Liver (tissue), 9 donors: ENCODE results near the gene PSG2. TPM values are rescaled to one million over a fixed set of nuclear protein-coding genes. Genes with fewer than 3 reads are reported as not detected.
A peak's percentile ranks its signal among the peaks of the same experiment; 100 is the strongest.
"Not testable (repeated sequence)": the region's sequence is repeated elsewhere in the genome, so short reads cannot be mapped to it uniquely, and the experiment has no call there.

ENCODE experiments used
- DNase-seq: peaks from one replicate; pipeline ENCODE4 v3.0.0-alpha.2; 2017; ENCODE audit warnings: low spot score
- H3K27ac ChIP-seq, 2 donors: one replicate each; pipeline ENCODE4 v1.7.0; 2013; ENCODE audit warnings: inconsistent platforms in 2 of 2, low read length in 2 of 2, control low read depth in 1 of 2, low read depth in 1 of 2, mild to moderate bottlenecking in 1 of 2
- H3K27me3 ChIP-seq, 4 donors: one replicate each; pipeline versions ENCODE4 v1.6.1 to v1.7.0; 2013; ENCODE audit warnings: low read length in 3 of 4, inconsistent platforms in 1 of 4, mild to moderate bottlenecking in 1 of 4, moderate library complexity in 1 of 4; ENCODE audit not compliant: control insufficient read depth in 4 of 4, insufficient read depth in 4 of 4
- H3K36me3 ChIP-seq, 4 donors: one replicate each; pipeline versions ENCODE4 v1.6.1 to v1.7.0; 2013; ENCODE audit warnings: low read length in 3 of 4, mild to moderate bottlenecking in 3 of 4, low read depth in 1 of 4, moderate library complexity in 1 of 4; ENCODE audit not compliant: control insufficient read depth in 4 of 4, insufficient read depth in 3 of 4
- H3K4me1 ChIP-seq, 4 donors: one replicate each; pipeline versions ENCODE4 v1.6.1 to v1.7.0; 2013; ENCODE audit warnings: low read length in 3 of 4, mild to moderate bottlenecking in 3 of 4, moderate library complexity in 1 of 4; ENCODE audit not compliant: control insufficient read depth in 4 of 4, insufficient read depth in 4 of 4
- H3K4me3 ChIP-seq, 3 donors: one replicate each; pipeline versions ENCODE4 v1.6.1 to v1.7.0; 2013; ENCODE audit warnings: low read length in 3 of 3, control low read depth in 1 of 3, low read depth in 1 of 3, mild to moderate bottlenecking in 1 of 3
- H3K9ac ChIP-seq, 2 donors: one replicate each; pipeline ENCODE4 v1.7.0; 2013; ENCODE audit warnings: low read length in 2 of 2, mild to moderate bottlenecking in 2 of 2, moderate library complexity in 2 of 2, control low read depth in 1 of 2, low read depth in 1 of 2
- H3K9me3 ChIP-seq, 4 donors: one replicate each; pipeline versions ENCODE4 v1.6.1 to v1.7.0; 2013; ENCODE audit warnings: low read length in 3 of 4; ENCODE audit not compliant: control insufficient read depth in 4 of 4
- GABPA ChIP-seq, 2 donors: IDR thresholded peaks in 1 of 2; conservative IDR thresholded peaks in 1 of 2; 2 replicates each; pipeline ENCODE4 v1.6.1; 2016; ENCODE audit warnings: antibody characterized with exemption in 2 of 2, mild to moderate bottlenecking in 1 of 2, moderate library complexity in 1 of 2
- HNF4G ChIP-seq: IDR thresholded peaks from 2 replicates; pipeline ENCODE4 v1.6.1; 2016; ENCODE audit warnings: antibody characterized with exemption
- JUND ChIP-seq, 2 donors: IDR thresholded peaks; 2 replicates each; pipeline ENCODE4 v1.6.1; 2016; ENCODE audit warnings: antibody characterized with exemption in 2 of 2
- NR2F2 ChIP-seq: IDR thresholded peaks from 2 replicates; pipeline ENCODE4 v1.6.1; 2016; ENCODE audit warnings: antibody characterized with exemption
- RXRA ChIP-seq, 2 donors: IDR thresholded peaks; 2 replicates each; pipeline ENCODE4 v1.6.1; 2017 to 2018; ENCODE audit warnings: antibody characterized with exemption in 2 of 2, mild to moderate bottlenecking in 1 of 2
- TAF1 ChIP-seq: conservative IDR thresholded peaks from 2 replicates; pipeline ENCODE4 v1.6.1; 2016; ENCODE audit warnings: antibody characterized with exemption, mild to moderate bottlenecking
- WGBS: extraction: QIAGEN DNeasy Blood & Tissue Kit; methylation state at CpG from one replicate; pipeline ENCODE4 v1.1.7; 2013; 5-methylcytosine and 5-hydroxymethylcytosine counted together
- polyA plus RNA-seq, 2 donors: library from polyadenylated mRNA; stranded (reverse) in 1 of 2; unstranded in 1 of 2; fragments of 200-250 nt in 1 of 2; fragments of >200 nt in 1 of 2; fragmentation: Nextera tagmentation in 1 of 2; extraction: Ambion mirVana in 1 of 2; gene quantifications; one replicate each; pipeline versions ENCODE4 v1.2.1 to v1.2.3, GENCODE V29; 2013 to 2015
- total RNA-seq, 2 donors: library from RNA; depleted of rRNA; stranded (reverse); fragments of >200 nt; gene quantifications; one replicate each; pipeline ENCODE4 v1.2.3, GENCODE V29; 2014
- TF ChIP-seq, protein P1 (sequence below): fragments of 150-350 bp; IDR thresholded peaks from 2 replicates; pipeline ENCODE4 v1.5.1; 2017; ENCODE audit warnings: improper control_type of control experiment, low read depth, low read length; ENCODE audit not compliant: missing input control
- TF ChIP-seq, protein P2 (sequence below): IDR thresholded peaks from 2 replicates; pipeline ENCODE4 v1.6.1; 2016; ENCODE audit warnings: antibody characterized with exemption
- TF ChIP-seq, protein P3 (sequence below): IDR thresholded peaks from 2 replicates; pipeline ENCODE4 v1.6.1; 2016; ENCODE audit warnings: antibody characterized with exemption, mild to moderate bottlenecking
- donor health status: healthy.
- donor health status: healthy.
- donor health status: healthy.
- donor health status: healthy.
- donor health status: healthy.

The PSG2 gene
- total and polyA plus RNA-seq, 4 donors: not detected

DNA sequence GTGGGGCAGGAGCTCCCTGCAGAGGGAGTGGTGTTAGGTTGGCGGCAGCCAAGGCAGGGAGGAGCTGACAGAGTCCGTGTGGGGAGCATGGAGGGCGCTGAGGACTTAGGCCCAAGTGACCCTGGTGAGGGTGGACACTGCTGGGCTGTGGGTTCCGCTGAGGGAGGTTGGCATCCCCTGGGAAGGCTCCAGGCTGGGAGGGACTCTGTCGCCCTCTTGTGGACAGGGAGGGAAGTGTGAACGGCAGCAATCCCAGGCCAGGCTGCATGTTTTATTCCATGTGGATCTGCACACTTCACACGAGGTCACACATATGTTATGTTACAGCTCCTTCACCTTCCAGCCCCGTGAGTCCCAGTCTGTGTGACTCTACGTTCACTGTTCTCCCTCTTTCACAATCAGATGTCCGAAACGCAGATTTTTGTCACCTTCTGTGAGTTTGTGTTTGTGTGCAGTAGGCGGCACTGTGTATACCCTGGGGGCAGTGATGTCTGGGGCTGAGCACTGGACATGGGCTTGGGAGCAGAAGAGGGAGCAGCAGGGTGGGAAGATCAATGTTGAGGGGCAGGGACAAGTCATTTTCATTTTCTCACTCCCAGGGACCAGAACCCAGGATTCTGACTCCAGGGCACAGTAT, 1.8 kb upstream of the PSG2 start:
- WGBS: 53% methylated on average over 12 of the region's 12 CpGs
- not testable (repeated sequence) for H3K9ac ChIP-seq, H3K36me3 ChIP-seq, H3K4me1 ChIP-seq, H3K27me3 ChIP-seq, H3K9me3 ChIP-seq, DNase-seq, H3K4me3 ChIP-seq, H3K27ac ChIP-seq
- TF ChIP-seq, protein P1, sequence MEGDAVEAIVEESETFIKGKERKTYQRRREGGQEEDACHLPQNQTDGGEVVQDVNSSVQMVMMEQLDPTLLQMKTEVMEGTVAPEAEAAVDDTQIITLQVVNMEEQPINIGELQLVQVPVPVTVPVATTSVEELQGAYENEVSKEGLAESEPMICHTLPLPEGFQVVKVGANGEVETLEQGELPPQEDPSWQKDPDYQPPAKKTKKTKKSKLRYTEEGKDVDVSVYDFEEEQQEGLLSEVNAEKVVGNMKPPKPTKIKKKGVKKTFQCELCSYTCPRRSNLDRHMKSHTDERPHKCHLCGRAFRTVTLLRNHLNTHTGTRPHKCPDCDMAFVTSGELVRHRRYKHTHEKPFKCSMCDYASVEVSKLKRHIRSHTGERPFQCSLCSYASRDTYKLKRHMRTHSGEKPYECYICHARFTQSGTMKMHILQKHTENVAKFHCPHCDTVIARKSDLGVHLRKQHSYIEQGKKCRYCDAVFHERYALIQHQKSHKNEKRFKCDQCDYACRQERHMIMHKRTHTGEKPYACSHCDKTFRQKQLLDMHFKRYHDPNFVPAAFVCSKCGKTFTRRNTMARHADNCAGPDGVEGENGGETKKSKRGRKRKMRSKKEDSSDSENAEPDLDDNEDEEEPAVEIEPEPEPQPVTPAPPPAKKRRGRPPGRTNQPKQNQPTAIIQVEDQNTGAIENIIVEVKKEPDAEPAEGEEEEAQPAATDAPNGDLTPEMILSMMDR: peak; percentile 26

DNA sequence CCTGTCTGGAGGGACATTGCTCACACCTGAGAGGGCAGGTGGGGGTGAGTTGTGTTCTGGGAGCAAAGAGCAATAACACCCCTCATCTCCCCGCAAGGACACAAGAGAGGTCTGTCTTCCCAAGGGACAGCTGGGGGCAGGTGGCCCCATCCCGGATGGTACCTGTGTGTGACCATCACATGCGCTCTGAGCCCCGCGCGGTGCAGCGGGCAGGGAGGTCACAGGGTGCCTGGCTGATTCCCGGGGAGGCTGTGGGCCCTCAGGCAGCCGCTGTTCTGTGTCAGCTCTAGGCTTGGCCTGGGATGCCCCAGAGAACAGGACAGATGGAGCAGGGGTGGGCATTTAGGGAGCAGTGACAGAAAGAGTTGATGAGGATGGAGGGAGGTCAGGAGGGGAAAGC, 1.2 kb upstream of the PSG2 start:
- not testable (repeated sequence) for DNase-seq, H3K4me1 ChIP-seq, H3K36me3 ChIP-seq, H3K9ac ChIP-seq, H3K4me3 ChIP-seq, H3K27ac ChIP-seq, H3K9me3 ChIP-seq, H3K27me3 ChIP-seq
- WGBS: 91% methylated on average over 9 of the region's 9 CpGs

DNA sequence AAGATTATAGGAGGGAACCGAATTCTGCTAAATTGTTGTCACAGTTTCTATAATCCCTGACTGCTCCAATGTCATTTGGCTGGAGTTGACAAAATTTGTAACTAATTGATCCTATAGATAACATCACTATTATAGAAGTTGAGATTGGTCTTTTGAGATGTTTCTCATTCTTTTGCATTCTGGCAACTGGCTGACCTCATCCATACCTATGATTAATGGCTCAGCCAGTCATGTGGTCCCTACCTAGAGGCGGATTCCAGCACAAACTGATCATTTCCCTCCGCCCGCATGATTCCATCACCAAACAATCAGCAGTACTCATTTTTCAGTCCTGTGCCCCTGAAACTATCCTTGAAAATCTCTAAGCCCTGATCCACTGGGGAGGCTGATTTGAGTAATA, 4.2 kb downstream of the PSG2 start:
- H3K9ac ChIP-seq: no peak overlapping the region
- WGBS: 86% methylated on average over 4 of the region's 4 CpGs
- no peaks in the 10 kb centered on the region for H3K36me3 ChIP-seq
- H3K4me1 ChIP-seq: no peaks in the 10 kb centered on the region
- no peak overlapping the region for H3K4me3 ChIP-seq
- no peak for TF ChIP-seq GABPA (IDR thresholded peaks at IDR 0.05 in 1 of 2, conservative IDR thresholded peaks at IDR 0.05 in 1 of 2)
- TF ChIP-seq HNF4G: no peak
- TF ChIP-seq RXRA (IDR thresholded peaks at IDR 0.05): no peak
- TF ChIP-seq, protein P1: no peak
- TF ChIP-seq TAF1: no peak
- TF ChIP-seq JUND (IDR thresholded peaks at IDR 0.05): no peak
- TF ChIP-seq, protein P2, sequence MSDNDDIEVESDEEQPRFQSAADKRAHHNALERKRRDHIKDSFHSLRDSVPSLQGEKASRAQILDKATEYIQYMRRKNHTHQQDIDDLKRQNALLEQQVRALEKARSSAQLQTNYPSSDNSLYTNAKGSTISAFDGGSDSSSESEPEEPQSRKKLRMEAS: no peak
- TF ChIP-seq, protein P3, sequence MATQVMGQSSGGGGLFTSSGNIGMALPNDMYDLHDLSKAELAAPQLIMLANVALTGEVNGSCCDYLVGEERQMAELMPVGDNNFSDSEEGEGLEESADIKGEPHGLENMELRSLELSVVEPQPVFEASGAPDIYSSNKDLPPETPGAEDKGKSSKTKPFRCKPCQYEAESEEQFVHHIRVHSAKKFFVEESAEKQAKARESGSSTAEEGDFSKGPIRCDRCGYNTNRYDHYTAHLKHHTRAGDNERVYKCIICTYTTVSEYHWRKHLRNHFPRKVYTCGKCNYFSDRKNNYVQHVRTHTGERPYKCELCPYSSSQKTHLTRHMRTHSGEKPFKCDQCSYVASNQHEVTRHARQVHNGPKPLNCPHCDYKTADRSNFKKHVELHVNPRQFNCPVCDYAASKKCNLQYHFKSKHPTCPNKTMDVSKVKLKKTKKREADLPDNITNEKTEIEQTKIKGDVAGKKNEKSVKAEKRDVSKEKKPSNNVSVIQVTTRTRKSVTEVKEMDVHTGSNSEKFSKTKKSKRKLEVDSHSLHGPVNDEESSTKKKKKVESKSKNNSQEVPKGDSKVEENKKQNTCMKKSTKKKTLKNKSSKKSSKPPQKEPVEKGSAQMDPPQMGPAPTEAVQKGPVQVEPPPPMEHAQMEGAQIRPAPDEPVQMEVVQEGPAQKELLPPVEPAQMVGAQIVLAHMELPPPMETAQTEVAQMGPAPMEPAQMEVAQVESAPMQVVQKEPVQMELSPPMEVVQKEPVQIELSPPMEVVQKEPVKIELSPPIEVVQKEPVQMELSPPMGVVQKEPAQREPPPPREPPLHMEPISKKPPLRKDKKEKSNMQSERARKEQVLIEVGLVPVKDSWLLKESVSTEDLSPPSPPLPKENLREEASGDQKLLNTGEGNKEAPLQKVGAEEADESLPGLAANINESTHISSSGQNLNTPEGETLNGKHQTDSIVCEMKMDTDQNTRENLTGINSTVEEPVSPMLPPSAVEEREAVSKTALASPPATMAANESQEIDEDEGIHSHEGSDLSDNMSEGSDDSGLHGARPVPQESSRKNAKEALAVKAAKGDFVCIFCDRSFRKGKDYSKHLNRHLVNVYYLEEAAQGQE: no peak
- no peak for TF ChIP-seq NR2F2
- DNase-seq: no peak
- no peaks in the 10 kb centered on the region for H3K9me3 ChIP-seq
- H3K27me3 ChIP-seq: no peaks in the 10 kb centered on the region
- H3K27ac ChIP-seq: no peak overlapping the region

DNA sequence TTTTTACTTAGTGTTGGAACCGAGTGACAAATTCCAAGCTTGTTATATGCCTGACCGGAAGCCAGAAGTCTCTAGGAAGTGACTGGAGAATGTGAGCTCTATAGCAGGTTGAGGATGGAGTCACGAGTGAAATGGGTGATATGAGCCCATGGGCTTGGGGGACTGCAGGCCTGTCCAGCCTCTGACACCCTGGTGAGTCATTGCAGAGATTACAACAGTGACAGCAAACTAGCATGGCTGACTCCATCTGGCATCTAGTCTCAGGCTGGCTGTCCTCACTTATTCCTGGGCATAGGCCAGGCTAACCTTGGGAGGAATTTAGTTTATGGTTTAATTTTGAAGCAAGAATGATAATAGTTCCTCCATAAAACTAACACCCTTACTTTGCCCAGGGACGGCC, 4.6 kb downstream of the PSG2 start:
- 69% methylated on average over 4 of the region's 4 CpGs for WGBS
- H3K9ac ChIP-seq: not testable (repeated sequence)

DNA sequence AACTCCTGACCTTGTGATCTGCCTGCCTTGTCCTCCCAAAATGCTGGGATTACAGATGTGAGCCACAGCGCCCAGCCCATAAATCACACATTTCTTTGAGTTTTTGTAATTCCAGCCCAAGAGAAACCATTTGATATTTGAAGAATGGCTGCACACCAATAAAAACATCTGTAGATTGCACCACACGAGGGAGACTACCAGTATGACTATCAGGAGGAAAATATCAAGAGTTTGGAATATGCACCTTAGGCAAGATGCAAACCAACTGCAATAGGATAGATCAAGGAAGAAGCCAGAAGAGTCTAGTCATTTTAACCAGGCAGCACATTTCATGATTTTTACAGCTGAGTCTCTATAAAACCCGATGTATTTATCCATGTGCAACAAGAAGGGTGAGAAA, 20.1 kb downstream of the PSG2 start:
- H3K4me3 ChIP-seq, H3K9ac ChIP-seq, H3K9me3 ChIP-seq, H3K4me1 ChIP-seq, H3K36me3 ChIP-seq, H3K27me3 ChIP-seq, DNase-seq, H3K27ac ChIP-seq: not testable (repeated sequence)
- WGBS: 58% methylated on average over 3 of the region's 3 CpGs

More for the DNA sequence above, 4.6 kb downstream of the PSG2 start:
- H3K4me3 ChIP-seq, H3K9me3 ChIP-seq, H3K4me1 ChIP-seq, DNase-seq, H3K27ac ChIP-seq, H3K36me3 ChIP-seq, H3K27me3 ChIP-seq: not testable (repeated sequence)
